ENCODE measurements around the gene TIMM44.

TIMM44 gene

DNA sequence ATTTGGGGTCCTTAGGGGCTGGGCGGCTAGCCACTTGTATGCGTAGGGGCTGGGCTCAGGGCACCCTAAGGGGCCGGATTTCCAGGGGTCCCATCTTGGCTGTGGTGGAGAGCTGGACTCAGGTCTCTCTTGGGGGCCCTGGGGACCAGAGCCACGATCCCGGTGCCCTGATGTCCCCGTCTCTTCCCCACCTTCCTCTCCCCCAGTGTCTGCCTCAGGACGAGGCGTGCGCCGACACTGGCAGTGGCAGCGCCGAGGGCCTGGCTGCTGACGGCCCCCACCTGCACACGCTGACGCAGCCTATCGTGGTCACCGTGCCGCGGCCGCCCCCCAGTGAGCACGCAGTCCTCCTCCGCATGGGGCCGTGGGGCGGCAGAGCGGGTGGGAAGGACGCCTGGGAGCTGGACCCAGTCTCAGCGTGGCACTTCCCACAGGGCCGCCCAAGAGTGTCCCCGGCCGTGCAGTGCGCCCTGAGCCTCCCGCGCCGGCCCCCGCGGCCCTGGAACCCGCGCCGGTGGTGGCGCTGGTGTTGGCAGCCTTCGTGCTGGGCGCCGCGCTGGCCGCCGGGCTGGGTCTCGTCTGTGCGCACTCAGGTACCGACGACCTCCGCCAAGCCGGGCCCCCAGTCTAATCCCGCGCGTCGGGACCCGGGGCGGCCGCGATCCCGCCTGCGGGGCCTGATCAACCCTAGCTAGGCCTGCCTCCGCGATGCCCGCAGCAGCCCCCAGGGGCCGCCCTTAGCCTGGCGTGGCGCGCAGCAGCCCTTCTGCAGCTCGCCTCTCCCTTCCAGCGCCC, 26.0 kb downstream of the TIMM44 start:
- ChIA-PET POLR2A (interaction anchor here (1.5 kb wide), 1 partner anchor 14 kb away, joined by 4 read pairs; the partner anchor contains the start of gene MAP2K7), CTCF (interaction anchor here (0.8 to 2.1 kb wide), 10 partner anchors 9 to 349 kb away, joined by 3 to 9 read pairs (median 4); partner anchors contain the start of genes CTXN1, MAP2K7 and TIMM44)
- TF ChIP-seq, protein P1, sequence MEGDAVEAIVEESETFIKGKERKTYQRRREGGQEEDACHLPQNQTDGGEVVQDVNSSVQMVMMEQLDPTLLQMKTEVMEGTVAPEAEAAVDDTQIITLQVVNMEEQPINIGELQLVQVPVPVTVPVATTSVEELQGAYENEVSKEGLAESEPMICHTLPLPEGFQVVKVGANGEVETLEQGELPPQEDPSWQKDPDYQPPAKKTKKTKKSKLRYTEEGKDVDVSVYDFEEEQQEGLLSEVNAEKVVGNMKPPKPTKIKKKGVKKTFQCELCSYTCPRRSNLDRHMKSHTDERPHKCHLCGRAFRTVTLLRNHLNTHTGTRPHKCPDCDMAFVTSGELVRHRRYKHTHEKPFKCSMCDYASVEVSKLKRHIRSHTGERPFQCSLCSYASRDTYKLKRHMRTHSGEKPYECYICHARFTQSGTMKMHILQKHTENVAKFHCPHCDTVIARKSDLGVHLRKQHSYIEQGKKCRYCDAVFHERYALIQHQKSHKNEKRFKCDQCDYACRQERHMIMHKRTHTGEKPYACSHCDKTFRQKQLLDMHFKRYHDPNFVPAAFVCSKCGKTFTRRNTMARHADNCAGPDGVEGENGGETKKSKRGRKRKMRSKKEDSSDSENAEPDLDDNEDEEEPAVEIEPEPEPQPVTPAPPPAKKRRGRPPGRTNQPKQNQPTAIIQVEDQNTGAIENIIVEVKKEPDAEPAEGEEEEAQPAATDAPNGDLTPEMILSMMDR (IDR thresholded peaks at IDR 0.05; ENCODE audit: control extremely low read depth, extremely low read depth, low read depth, missing control alignments): peak; percentile 47
- peak; percentile 58 for DNase-seq (ENCODE audit: extremely low spot score)

GRCh38 chr19:7916955-7917266, 26.6 kb downstream of the TIMM44 start:
- CTCF ChIA-PET: interaction anchor here (0.8 to 2.1 kb wide), 4 partner anchors 13 to 349 kb away, joined by 3 to 9 read pairs (median 4); partner anchors contain the start of genes MAP2K7 and TIMM44
- DNase-seq (ENCODE audit: extremely low spot score): no peak
- POLR2A ChIA-PET: interaction anchor here (1.5 kb wide), 1 partner anchor 13 kb away, joined by 4 read pairs; the partner anchor contains the start of gene MAP2K7
- TF ChIP-seq, protein P1 (IDR thresholded peaks at IDR 0.05; ENCODE audit: control extremely low read depth, extremely low read depth, low read depth, missing control alignments): no peak

GRCh38 chr19:7916103-7916954, 27.1 kb downstream of the TIMM44 start:
- TF ChIP-seq, protein P1 (IDR thresholded peaks at IDR 0.05; ENCODE audit: control extremely low read depth, extremely low read depth, low read depth, missing control alignments): no peak
- ChIA-PET CTCF (interaction anchor here (0.8 to 2.3 kb wide), 6 partner anchors 13 to 348 kb away, joined by 3 to 9 read pairs (median 4); partner anchors contain the start of genes MAP2K7 and TIMM44), POLR2A (interaction anchor here (1.5 kb wide), 1 partner anchor 13 kb away, joined by 4 read pairs; the partner anchor contains the start of gene MAP2K7)
- DNase-seq (ENCODE audit: extremely low spot score): no peak

- no peak for DNase-seq (ENCODE audit: extremely low spot score)
- POLR2A ChIA-PET: no interaction called here
- CTCF ChIA-PET: interaction anchor here (1.0 to 2.3 kb wide), 3 partner anchors 12 to 28 kb away, joined by 3 to 7 read pairs (median 6); partner anchors contain the start of genes MAP2K7 and TIMM44
- TF ChIP-seq, protein P1 (IDR thresholded peaks at IDR 0.05; ENCODE audit: control extremely low read depth, extremely low read depth, low read depth, missing control alignments): no peak
Measured at GRCh38 chr19:7915250-7916102, 28.0 kb downstream of the TIMM44 start.

- POLR2A ChIA-PET: no interaction called here
- DNase-seq (ENCODE audit: extremely low spot score): no peak
- CTCF ChIA-PET: interaction anchor here (2.3 kb wide), 1 partner anchor 11 kb away, joined by 7 read pairs; the partner anchor contains the start of gene MAP2K7
- TF ChIP-seq, protein P1 (IDR thresholded peaks at IDR 0.05; ENCODE audit: control extremely low read depth, extremely low read depth, low read depth, missing control alignments): no peak
Measured at GRCh38 chr19:7914598-7915045, 28.8 kb downstream of the TIMM44 start, which contains the start of gene TGFBR3L. TSS of gene TGFBR3L (plus strand) at chr19:7914830.
